HEK293 (cell line): ENCODE results near the gene UBR4.

Experiments
- CTCF ChIA-PET: fragments of 350-600 bp; formaldehyde crosslinking; extraction: SDS; loops from one replicate; lab custom pipeline; 2021; ENCODE audit warnings: antibody characterized with exemption; lab: Yijun Ruan, JAX
- POLR2A ChIA-PET: fragments of 300-600 bp; formaldehyde crosslinking; extraction: SDS; loops from one replicate; lab custom pipeline; 2020; ENCODE audit warnings: antibody characterized with exemption, inconsistent platforms; lab: Yijun Ruan, JAX
- H3K27ac ChIP-seq: fragments of 200-500 bp; sonication (Bioruptor generic); 2 replicates; pipeline ENCODE4 v1.5.1; 2014; ENCODE audit warnings: low read depth, low read length, control low read depth, inconsistent platforms; ENCODE audit errors: extremely low read depth
- H3K36me3 ChIP-seq, 2 experiments: fragments of 200-500 bp in 1 of 2; sonication (Bioruptor generic) in 1 of 2; 1 replicate in 1 of 2; 2 replicates in 1 of 2; pipeline ENCODE4 v1.5.1; 2014 to 2017; ENCODE audit warnings: inconsistent platforms in 2 of 2, low read length in 2 of 2; ENCODE audit not compliant: control insufficient read depth in 2 of 2, insufficient read depth in 1 of 2
- H3K4me1 ChIP-seq: fragments of 200-500 bp; sonication (Bioruptor generic); 2 replicates; pipeline ENCODE4 v1.5.1; 2014; ENCODE audit warnings: mild to moderate bottlenecking, low read length, inconsistent platforms; ENCODE audit not compliant: control insufficient read depth, insufficient read depth
- H3K4me3 ChIP-seq: 2 replicates; pipeline ENCODE4 v1.5.1; 2011; ENCODE audit warnings: low read depth, mild to moderate bottlenecking, control low read depth, low read length, moderate library complexity
- H3K9me3 ChIP-seq: fragments of 200-500 bp; sonication (Bioruptor generic); 2 replicates; pipeline ENCODE4 v1.5.1; 2014; ENCODE audit warnings: low read depth, low read length, inconsistent platforms; ENCODE audit not compliant: control insufficient read depth, insufficient read depth
- BCL11A ChIP-seq: fragments of 450-650 bp; formaldehyde crosslinking; IDR thresholded peaks from 2 replicates; pipeline ENCODE4 v1.5.1; 2016; ENCODE audit warnings: low read depth, missing biosample characterization, missing genetic modification characterization
- BCL6B ChIP-seq: fragments of 450-650 bp; formaldehyde crosslinking; IDR thresholded peaks from 2 replicates; pipeline ENCODE4 v1.5.1; 2017; ENCODE audit warnings: missing biosample characterization, missing genetic modification characterization
- HOXC10 ChIP-seq: sonication (generic); formaldehyde crosslinking; IDR thresholded peaks from 2 replicates; pipeline ENCODE4 v1.8.1; 2023; ENCODE audit warnings: mild to moderate bottlenecking, missing genetic modification reagents
- INSM2 ChIP-seq: fragments of 450-650 bp; formaldehyde crosslinking; IDR thresholded peaks from 2 replicates; pipeline ENCODE4 v1.5.1; 2016; ENCODE audit warnings: missing biosample characterization, missing genetic modification characterization
- KLF1 ChIP-seq: fragments of 450-650 bp; formaldehyde crosslinking; IDR thresholded peaks from 2 replicates; pipeline ENCODE4 v1.5.1; 2016; ENCODE audit warnings: missing biosample characterization, missing genetic modification characterization
- SP2 ChIP-seq: fragments of 450-650 bp; formaldehyde crosslinking; IDR thresholded peaks from 2 replicates; pipeline ENCODE4 v1.5.1; 2016; ENCODE audit warnings: missing biosample characterization, missing genetic modification characterization
- YY1 ChIP-seq: fragments of 450-650 bp; formaldehyde crosslinking; IDR thresholded peaks from 2 replicates; pipeline ENCODE4 v1.5.1; 2018; ENCODE audit warnings: missing biosample characterization, missing genetic modification characterization
- ZBTB20 ChIP-seq: fragments of 450-650 bp; formaldehyde crosslinking; IDR thresholded peaks from 2 replicates; pipeline ENCODE4 v1.5.1; 2016; ENCODE audit warnings: missing biosample characterization, missing genetic modification characterization
- ZBTB48 ChIP-seq: fragments of 450-650 bp; formaldehyde crosslinking; IDR thresholded peaks from 2 replicates; pipeline ENCODE4 v1.5.1; 2016; ENCODE audit warnings: missing biosample characterization, missing genetic modification characterization
- ZBTB6 ChIP-seq: fragments of 450-650 bp; formaldehyde crosslinking; IDR thresholded peaks from 2 replicates; pipeline ENCODE4 v1.5.1; 2017; ENCODE audit warnings: missing biosample characterization, missing genetic modification characterization
- ZBTB7A ChIP-seq: fragments of 450-650 bp; formaldehyde crosslinking; IDR thresholded peaks from 2 replicates; pipeline ENCODE4 v1.5.1; 2016; ENCODE audit warnings: low read depth, missing biosample characterization, missing genetic modification characterization
- ZFP37 ChIP-seq: fragments of 450-650 bp; formaldehyde crosslinking; IDR thresholded peaks from 2 replicates; pipeline ENCODE4 v1.5.1; 2016; ENCODE audit warnings: missing biosample characterization, missing genetic modification characterization
- ZFP69B ChIP-seq: fragments of 450-650 bp; formaldehyde crosslinking; IDR thresholded peaks from 2 replicates; pipeline ENCODE4 v1.5.1; 2016; ENCODE audit warnings: missing biosample characterization, missing genetic modification characterization
- ZIC2 ChIP-seq: fragments of 450-650 bp; formaldehyde crosslinking; IDR thresholded peaks from 2 replicates; pipeline ENCODE4 v1.5.1; 2016; ENCODE audit warnings: missing biosample characterization, missing genetic modification characterization
- ZNF10 ChIP-seq: fragments of 450-650 bp; formaldehyde crosslinking; IDR thresholded peaks from 2 replicates; pipeline ENCODE4 v1.5.1; 2017; ENCODE audit warnings: missing biosample characterization, missing genetic modification characterization
- ZNF112 ChIP-seq: fragments of 450-650 bp; formaldehyde crosslinking; IDR thresholded peaks from 2 replicates; pipeline ENCODE4 v1.5.0; 2017; ENCODE audit warnings: missing biosample characterization, missing genetic modification characterization
- ZNF121 ChIP-seq: fragments of 450-650 bp; formaldehyde crosslinking; IDR thresholded peaks from 2 replicates; pipeline ENCODE4 v1.5.1; 2016; ENCODE audit warnings: missing biosample characterization, missing genetic modification characterization
- ZNF146 ChIP-seq: fragments of 450-650 bp; formaldehyde crosslinking; IDR thresholded peaks from 2 replicates; pipeline ENCODE4 v1.5.1; 2016; ENCODE audit warnings: missing biosample characterization, missing genetic modification characterization
- ZNF211 ChIP-seq: fragments of 450-650 bp; formaldehyde crosslinking; IDR thresholded peaks from 2 replicates; pipeline ENCODE4 v1.5.1; 2016; ENCODE audit warnings: low read depth, missing biosample characterization, missing genetic modification characterization
- ZNF221 ChIP-seq: fragments of 450-650 bp; formaldehyde crosslinking; IDR thresholded peaks from 2 replicates; pipeline ENCODE4 v1.5.1; 2017; ENCODE audit warnings: missing biosample characterization, missing genetic modification characterization, borderline replicate concordance
- ZNF354C ChIP-seq: fragments of 450-650 bp; formaldehyde crosslinking; IDR thresholded peaks from 2 replicates; pipeline ENCODE4 v1.5.1; 2016; ENCODE audit warnings: missing biosample characterization, missing genetic modification characterization, low read depth, borderline replicate concordance
- ZNF404 ChIP-seq: fragments of 450-650 bp; formaldehyde crosslinking; IDR thresholded peaks from 2 replicates; pipeline ENCODE4 v1.5.1; 2017; ENCODE audit warnings: missing biosample characterization, missing genetic modification characterization
- ZNF416 ChIP-seq: fragments of 450-650 bp; formaldehyde crosslinking; IDR thresholded peaks from 2 replicates; pipeline ENCODE4 v1.5.1; 2016; ENCODE audit warnings: missing biosample characterization, missing genetic modification characterization
- ZNF433 ChIP-seq: fragments of 450-650 bp; formaldehyde crosslinking; IDR thresholded peaks from 2 replicates; pipeline ENCODE4 v1.5.1; 2016; ENCODE audit warnings: missing biosample characterization, missing genetic modification characterization, low read depth
- ZNF514 ChIP-seq: fragments of 450-650 bp; formaldehyde crosslinking; IDR thresholded peaks from 2 replicates; pipeline ENCODE4 v1.5.1; 2016; ENCODE audit warnings: missing biosample characterization, missing genetic modification characterization
- ZNF521 ChIP-seq: fragments of 450-650 bp; formaldehyde crosslinking; IDR thresholded peaks from 2 replicates; pipeline ENCODE4 v1.5.1; 2017; ENCODE audit warnings: missing biosample characterization, mild to moderate bottlenecking, missing genetic modification characterization
- ZNF558 ChIP-seq: fragments of 450-650 bp; formaldehyde crosslinking; IDR thresholded peaks from 2 replicates; pipeline ENCODE4 v1.5.1; 2016; ENCODE audit warnings: missing biosample characterization, missing genetic modification characterization
- ZNF654 ChIP-seq: fragments of 450-650 bp; formaldehyde crosslinking; IDR thresholded peaks from 2 replicates; pipeline ENCODE4 v1.5.1; 2016; ENCODE audit warnings: low read depth, missing biosample characterization, missing genetic modification characterization
- ZNF843 ChIP-seq: fragments of 450-650 bp; formaldehyde crosslinking; IDR thresholded peaks from 2 replicates; pipeline ENCODE4 v1.5.1; 2016; ENCODE audit warnings: missing biosample characterization, missing genetic modification characterization
- TF ChIP-seq, protein P1 (sequence below): fragments of 450-650 bp; formaldehyde crosslinking; IDR thresholded peaks from 2 replicates; pipeline ENCODE4 v1.5.1; 2017; ENCODE audit warnings: missing biosample characterization, missing genetic modification characterization
- TF ChIP-seq, protein P2 (sequence below): IDR thresholded peaks from 2 replicates; pipeline ENCODE4 v1.6.1; 2011; ENCODE audit warnings: mild to moderate bottlenecking, low read depth, low read length, borderline replicate concordance

The UBR4 gene

DNA sequence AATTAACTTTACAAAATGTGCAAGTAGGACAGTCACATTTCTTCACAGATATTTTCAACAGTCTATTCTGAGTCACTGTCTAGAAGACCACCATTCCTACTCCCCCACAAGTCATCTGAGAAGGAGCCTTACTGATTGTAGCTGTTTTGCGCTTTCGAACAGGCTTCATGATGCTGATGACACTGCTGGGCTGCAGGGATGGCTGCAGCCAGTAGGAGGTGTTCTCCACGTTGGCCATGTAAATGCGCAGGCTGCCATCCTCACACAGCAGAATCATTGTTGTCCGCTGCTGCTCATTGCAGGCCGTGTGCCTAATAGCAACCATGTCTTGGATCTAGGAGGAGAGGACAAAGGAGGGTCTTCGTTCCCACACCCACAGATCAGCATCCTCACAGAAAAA is 56.9 kb downstream of the UBR4 start:
- Histone ChIP-seq H3K36me3 (peaks cover 44 to 100% of the 10 kb centered on the region in 2 experiments), H3K27ac (no peak overlapping the region), H3K4me1 (no peaks in the 10 kb centered on the region)
- POLR2A ChIA-PET, result no interaction called here
- TF ChIP-seq ZNF112 (tag by site-specific recombination) (no peak), ZFP37 (tag by site-specific recombination) (no peak), YY1 (tag by site-specific recombination) (no peak), ZNF433 (tag by site-specific recombination) (no peak), ZFP69B (tag by site-specific recombination) (no peak), ZNF654 (tag by site-specific recombination) (no peak), INSM2 (tag by site-specific recombination) (no peak), KLF1 (tag by site-specific recombination) (no peak), ZIC2 (tag by site-specific recombination) (no peak), ZNF416 (tag by site-specific recombination) (no peak), ZNF558 (tag by site-specific recombination) (no peak), ZBTB48 (tag by site-specific recombination) (no peak), ZBTB6 (tag by site-specific recombination) (no peak), ZNF221 (no peak), BCL11A (no peak)
- TF ChIP-seq, protein P1, sequence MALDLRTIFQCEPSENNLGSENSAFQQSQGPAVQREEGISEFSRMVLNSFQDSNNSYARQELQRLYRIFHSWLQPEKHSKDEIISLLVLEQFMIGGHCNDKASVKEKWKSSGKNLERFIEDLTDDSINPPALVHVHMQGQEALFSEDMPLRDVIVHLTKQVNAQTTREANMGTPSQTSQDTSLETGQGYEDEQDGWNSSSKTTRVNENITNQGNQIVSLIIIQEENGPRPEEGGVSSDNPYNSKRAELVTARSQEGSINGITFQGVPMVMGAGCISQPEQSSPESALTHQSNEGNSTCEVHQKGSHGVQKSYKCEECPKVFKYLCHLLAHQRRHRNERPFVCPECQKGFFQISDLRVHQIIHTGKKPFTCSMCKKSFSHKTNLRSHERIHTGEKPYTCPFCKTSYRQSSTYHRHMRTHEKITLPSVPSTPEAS (tag by site-specific recombination), result no peak
- TF ChIP-seq, all 188 proteins: peak for 0
- no peak overlapping the region for H3K4me3 ChIP-seq
- no peaks in the 10 kb centered on the region for H3K9me3 ChIP-seq
- CTCF ChIA-PET, result interaction anchor here (1.8 kb wide), 1 partner anchor 39 kb away, joined by 4 read pairs; no protein-coding TSS in a partner anchor

GRCh38 chr1:19151537-19151936 is 58.5 kb downstream of the UBR4 start:
- Histone ChIP-seq H3K36me3 (peaks cover 37 to 100% of the 10 kb centered on the region in 2 experiments), H3K9me3 (no peaks in the 10 kb centered on the region), H3K4me1 (no peaks in the 10 kb centered on the region), H3K27ac (no peak overlapping the region), H3K4me3 (no peak overlapping the region)
- ChIA-PET CTCF (interaction anchor here (1.1 to 1.8 kb wide), 2 partner anchors 30 to 38 kb away, joined by 3 to 4 read pairs; no protein-coding TSS in a partner anchor), POLR2A (no interaction called here)
- TF ChIP-seq ZNF404 (tag by site-specific recombination), result no peak
- TF ChIP-seq SP2 (tag by site-specific recombination), result no peak
- TF ChIP-seq, protein P1 (tag by site-specific recombination), result no peak
- TF ChIP-seq KLF1 (tag by site-specific recombination), result no peak
- TF ChIP-seq, protein P2, sequence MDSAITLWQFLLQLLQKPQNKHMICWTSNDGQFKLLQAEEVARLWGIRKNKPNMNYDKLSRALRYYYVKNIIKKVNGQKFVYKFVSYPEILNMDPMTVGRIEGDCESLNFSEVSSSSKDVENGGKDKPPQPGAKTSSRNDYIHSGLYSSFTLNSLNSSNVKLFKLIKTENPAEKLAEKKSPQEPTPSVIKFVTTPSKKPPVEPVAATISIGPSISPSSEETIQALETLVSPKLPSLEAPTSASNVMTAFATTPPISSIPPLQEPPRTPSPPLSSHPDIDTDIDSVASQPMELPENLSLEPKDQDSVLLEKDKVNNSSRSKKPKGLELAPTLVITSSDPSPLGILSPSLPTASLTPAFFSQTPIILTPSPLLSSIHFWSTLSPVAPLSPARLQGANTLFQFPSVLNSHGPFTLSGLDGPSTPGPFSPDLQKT, result no peak
- no peak for TF ChIP-seq ZBTB7A (tag by site-specific recombination)
- TF ChIP-seq ZNF514 (tag by site-specific recombination), result no peak
- no peak for TF ChIP-seq ZNF10 (tag by site-specific recombination)
- no peak for TF ChIP-seq ZNF521 (tag by site-specific recombination)
- TF ChIP-seq ZNF354C (tag by site-specific recombination), result no peak
- no peak for TF ChIP-seq BCL6B (tag by site-specific recombination)
- TF ChIP-seq ZNF211, result no peak
- TF ChIP-seq HOXC10 (CRISPR knock-in tag), result no peak
- no peak for TF ChIP-seq ZBTB20 (tag by site-specific recombination)
- no peak for TF ChIP-seq ZNF146
- no peak for TF ChIP-seq ZNF843 (tag by site-specific recombination)
- TF ChIP-seq ZNF121 (tag by site-specific recombination), result no peak
